Pancreas (tissue), 10 donors: Measurements from ENCODE around the gene FRMPD2. TPM values are rescaled to one million over a fixed set of nuclear protein-coding genes. Genes with fewer than 3 reads are reported as not detected.
A peak's percentile ranks its signal among the peaks of the same experiment; 100 is the strongest.

ENCODE experiments used
- ATAC-seq, 4 donors: fragments of 200-7000 bp; cut with Tn5 transposase; one replicate each; pipeline versions ENCODE4 v1.8.0 to v1.9.1; 2020; ENCODE audit warnings: mild to moderate bottlenecking in 4 of 4, moderate library complexity in 4 of 4
- DNase-seq, 6 donors: peaks; one replicate each; pipeline ENCODE4 v3.0.0-alpha.2; 2020
- FAIRE-seq: peaks from 2 replicates; lab custom pipeline; 2012; peaks lifted over from hg19 to GRCh38; lab: Jason Lieb, UNC
- H3K27ac ChIP-seq, 4 donors: fragments of 200-600 bp; sonication (generic); 1 replicate in 3 of 4; 2 replicates in 1 of 4; pipeline versions ENCODE4 v1.5.0 to v1.8.0; 2020
- H3K27me3 ChIP-seq, 4 donors: fragments of 200-600 bp; one replicate each; pipeline ENCODE4 v1.8.0; 2021
- H3K36me3 ChIP-seq, 3 donors: fragments of 200-600 bp; sonication (generic) in 1 of 3; one replicate each; pipeline versions ENCODE4 v1.5.0 to v1.8.0; 2020 to 2021
- H3K4me1 ChIP-seq, 3 donors: fragments of 200-600 bp; one replicate each; pipeline ENCODE4 v1.8.0; 2021
- H3K4me3 ChIP-seq, 4 donors: fragments of 200-600 bp; sonication (generic) in 2 of 4; one replicate each; pipeline versions ENCODE4 v1.5.0 to v1.8.0; 2020 to 2021
- H3K9me3 ChIP-seq, 4 donors: fragments of 200-600 bp; one replicate each; pipeline ENCODE4 v1.8.0; 2021
- CTCF ChIP-seq, 4 donors: fragments of 200-600 bp; sonication (generic) in 3 of 4; IDR thresholded peaks; one replicate each; pipeline versions ENCODE4 v1.5.0 to v1.8.0; 2021; ENCODE audit warnings: antibody characterized with exemption in 4 of 4
- WGBS, 2 donors: extraction: QIAGEN DNeasy Blood & Tissue Kit; methylation state at CpG; one replicate each; pipeline ENCODE4 v1.1.7; 2013; 5-methylcytosine and 5-hydroxymethylcytosine counted together
- intact Hi-C, 3 donors: fragments of 100-400 bp; cut with DNase I; formaldehyde crosslinking; loops; one replicate each; pipeline versions ENCODE4 v1.11.1 to v1.14.2; 2022
- polyA plus RNA-seq, 2 donors: library from polyadenylated mRNA; stranded (reverse); fragments of 200-250 nt; gene quantifications; one replicate each; pipeline ENCODE4 v1.2.3, GENCODE V29; 2013
- total RNA-seq, 6 donors: library from RNA; stranded (reverse); fragmentation: NEBNext Ultra II Directional in 4 of 6; extraction: Animal tissue kit (Norgen Biotek cat#: 25700) in 4 of 6; gene quantifications; one replicate each; pipeline versions ENCODE4 v1.2.1 to v1.2.4, GENCODE V29; 2021 to 2023
- donor health status: healthy with polysubstance abuse.
- donor health status: DM: no; HTN: no; CAD: no; lungs with moderate emphysema.
- donor health status: DM: no; HTN: no; CAD: no.
- donor health status: control.
- donor health status: control.
- donor health status: Bipolar disorder and iron deficiency.
- donor health status: DM: yes; HTN: yes; CAD: no.
- donor health status: DM: no; HTN: no; CAD: no.
- donor health status: DM: no; HTN: no; CAD: no.
- donor health status: DM: yes; HTN: yes; CAD: no.

Gene FRMPD2
- total and polyA plus RNA-seq, 8 donors: 0.08 to 0.47 (median 0.24) TPM

GRCh38 chr10:48216744-48217143 lies 57.8 kb downstream of the FRMPD2 start:
- WGBS, 2 donors: 84 to 87% methylated on average over 1 of the region's 1 CpG

GRCh38 chr10:48216204-48216505 lies 58.3 kb downstream of the FRMPD2 start:
- no peak for TF ChIP-seq CTCF (IDR thresholded peaks at IDR 0.05)

More at GRCh38 chr10:48216744-48217143, 57.8 kb downstream of the FRMPD2 start:
- Histone ChIP-seq H3K9me3 (no peaks in the 10 kb centered on the region), H3K4me3 (no peak overlapping the region), H3K36me3 (no peaks in the 10 kb centered on the region), H3K27me3 (no peaks in the 10 kb centered on the region), H3K4me1 (no peaks in the 10 kb centered on the region), H3K27ac (no peak overlapping the region)
- intact Hi-C loops: no loop called here
- TF ChIP-seq CTCF (IDR thresholded peaks at IDR 0.05): no peak
- DNase-seq (no peak), ATAC-seq (no peak), FAIRE-seq (no peak)

GRCh38 chr10:48215486-48216203 lies 58.9 kb downstream of the FRMPD2 start:
- H3K4me3 ChIP-seq: no peak overlapping the region
- no peak for FAIRE-seq
- 44 to 61% methylated on average over 5 of the region's 5 CpGs for WGBS, 2 donors

More at GRCh38 chr10:48216204-48216505, 58.3 kb downstream of the FRMPD2 start:
- Histone ChIP-seq H3K36me3 (no peaks in the 10 kb centered on the region), H3K4me1 (no peaks in the 10 kb centered on the region), H3K9me3 (no peaks in the 10 kb centered on the region), H3K27me3 (no peaks in the 10 kb centered on the region), H3K27ac (no peak overlapping the region), H3K4me3 (no peak overlapping the region)
- ATAC-seq: no peak
- DNase-seq: no peak
- intact Hi-C loops: no loop called here
- FAIRE-seq: no peak

GRCh38 chr10:48214716-48215485 lies 59.6 kb downstream of the FRMPD2 start:
- intact Hi-C loops: no loop called here

More at GRCh38 chr10:48215486-48216203, 58.9 kb downstream of the FRMPD2 start:
- no peaks in the 10 kb centered on the region for H3K36me3 ChIP-seq
- peak; percentile 60 to 91 (median 74) for ATAC-seq
- peak in 5 of 6 donors; percentile 25 to 80 (median 60) for DNase-seq
- peak; percentile 40 to 55 (median 50) for TF ChIP-seq CTCF (IDR thresholded peaks at IDR 0.05)
- no peak overlapping the region for H3K27ac ChIP-seq
- intact Hi-C loops: no loop called here
- no peaks in the 10 kb centered on the region for H3K9me3 ChIP-seq
- H3K4me1 ChIP-seq: no peaks in the 10 kb centered on the region
- no peaks in the 10 kb centered on the region for H3K27me3 ChIP-seq

More at GRCh38 chr10:48214716-48215485, 59.6 kb downstream of the FRMPD2 start:
- TF ChIP-seq CTCF (IDR thresholded peaks at IDR 0.05): no peak
- no peaks in the 10 kb centered on the region for H3K4me1 ChIP-seq
- H3K27me3 ChIP-seq: no peaks in the 10 kb centered on the region
- WGBS, 2 donors: 80 to 84% methylated on average over 6 of the region's 6 CpGs
- no peak overlapping the region for H3K27ac ChIP-seq
- no peaks in the 10 kb centered on the region for H3K36me3 ChIP-seq
- H3K9me3 ChIP-seq: no peaks in the 10 kb centered on the region
- ATAC-seq (no peak), FAIRE-seq (no peak), DNase-seq (no peak)
- no peak overlapping the region for H3K4me3 ChIP-seq
